ENCODE data around the gene PUM2.

- TF ChIP-seq SIN3A (IDR thresholded peaks at IDR 0.05; ENCODE audit: borderline replicate concordance, insufficient read depth, low read depth, low read length) = no peak
- TF ChIP-seq REST (IDR thresholded peaks at IDR 0.05; ENCODE audit: insufficient read depth in 1 of 2, low read depth in 2 of 2, low read length in 1 of 2) = no peak
Measured at GRCh38 chr2:20339012-20339411, 11.6 kb downstream of the PUM2 start.
